NB4 (cell line): ENCODE results near the gene ENTPD6.

Experiments used
- DNase-seq: peaks from one replicate; pipeline ENCODE4 v3.0.0; 2010; ENCODE audit warnings: low read depth
- H3K4me3 ChIP-seq: one replicate; pipeline ENCODE4 v1.5.1; 2011; ENCODE audit warnings: mild to moderate bottlenecking, low read depth, low read length, moderate library complexity
- CTCF ChIP-seq: IDR thresholded peaks from one replicate; pipeline ENCODE4 v1.5.1; 2012; ENCODE audit warnings: low read depth, low read length
- MAX ChIP-seq: IDR thresholded peaks from 2 replicates; pipeline ENCODE4 v1.6.1; 2011; ENCODE audit warnings: low read depth, low read length
- MYC ChIP-seq: IDR thresholded peaks from 2 replicates; pipeline ENCODE4 v1.6.1; 2011; ENCODE audit warnings: low read depth, low read length
- POLR2A ChIP-seq: IDR thresholded peaks from 2 replicates; pipeline ENCODE4 v1.6.1; 2011; ENCODE audit warnings: mild to moderate bottlenecking; ENCODE audit not compliant: insufficient read length; ENCODE audit errors: extremely low read depth

The ENTPD6 gene

GRCh38 chr20:25219365-25219764 lies 23.9 kb downstream of the ENTPD6 start:
- no peak overlapping the region for H3K4me3 ChIP-seq

GRCh38 chr20:25220021-25220730 lies 24.7 kb downstream of the ENTPD6 start:
- DNase-seq = peak; percentile 36
- H3K4me3 ChIP-seq = no peak overlapping the region
- TF ChIP-seq POLR2A = no peak
- TF ChIP-seq CTCF = peak; percentile 37

More at GRCh38 chr20:25219365-25219764, 23.9 kb downstream of the ENTPD6 start:
- DNase-seq = no peak
- TF ChIP-seq MAX = no peak
- no peak for TF ChIP-seq POLR2A
- TF ChIP-seq MYC = no peak
- TF ChIP-seq CTCF = no peak

- no peak for DNase-seq
- no peak overlapping the region for H3K4me3 ChIP-seq
These were observed 25.5 kb downstream of the ENTPD6 start for GRCh38 chr20:25220810-25221591.

DNA sequence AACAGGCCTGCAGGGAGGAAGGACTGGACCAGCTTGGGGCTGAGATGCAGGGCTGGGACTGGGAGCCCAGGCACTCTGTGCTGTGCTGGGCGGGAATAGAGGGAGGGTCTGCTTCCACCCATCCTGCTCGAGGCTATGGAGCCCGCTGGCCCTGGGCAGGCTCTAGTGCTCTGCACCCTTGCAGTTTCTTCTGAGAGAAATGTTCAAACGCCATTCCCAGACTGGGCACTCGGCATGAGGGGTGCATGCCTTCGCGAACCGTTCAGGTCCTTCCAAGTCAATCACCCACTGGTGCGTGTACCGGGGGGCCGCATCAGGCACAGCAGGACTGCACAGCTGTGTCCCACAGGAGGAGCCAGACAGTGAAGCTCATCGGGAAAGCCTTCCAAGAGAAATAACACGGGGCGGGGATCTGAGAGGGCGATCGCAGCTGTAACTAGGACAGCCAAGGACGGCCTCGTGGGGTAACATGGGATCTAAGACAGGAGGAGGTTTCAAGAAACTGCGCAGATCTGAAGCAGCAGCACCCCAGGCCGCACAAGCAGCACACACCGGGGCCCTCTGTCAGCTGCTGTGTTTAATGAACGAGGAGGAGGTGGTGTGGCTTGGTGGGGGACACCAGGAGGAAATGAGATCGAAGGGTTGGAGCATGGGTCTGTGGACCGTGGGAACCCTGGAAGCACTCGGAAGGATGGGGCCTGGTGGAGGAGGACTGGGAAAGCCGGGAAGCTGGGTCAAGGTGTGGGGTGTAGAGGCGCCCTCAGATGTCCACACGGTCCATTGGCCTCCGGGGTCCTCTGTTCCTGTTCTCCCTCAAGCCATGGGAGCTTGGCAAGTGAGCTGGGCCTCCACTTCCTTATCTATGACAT lies 26.3 kb downstream of the ENTPD6 start:
- TF ChIP-seq MAX (no peak), POLR2A (no peak), CTCF (no peak), MYC (no peak)
- no peak overlapping the region for H3K4me3 ChIP-seq
- DNase-seq = no peak

More at GRCh38 chr20:25220810-25221591, 25.5 kb downstream of the ENTPD6 start:
- no peak for TF ChIP-seq POLR2A
- no peak for TF ChIP-seq CTCF
- no peak for TF ChIP-seq MAX
- TF ChIP-seq MYC = no peak

DNA sequence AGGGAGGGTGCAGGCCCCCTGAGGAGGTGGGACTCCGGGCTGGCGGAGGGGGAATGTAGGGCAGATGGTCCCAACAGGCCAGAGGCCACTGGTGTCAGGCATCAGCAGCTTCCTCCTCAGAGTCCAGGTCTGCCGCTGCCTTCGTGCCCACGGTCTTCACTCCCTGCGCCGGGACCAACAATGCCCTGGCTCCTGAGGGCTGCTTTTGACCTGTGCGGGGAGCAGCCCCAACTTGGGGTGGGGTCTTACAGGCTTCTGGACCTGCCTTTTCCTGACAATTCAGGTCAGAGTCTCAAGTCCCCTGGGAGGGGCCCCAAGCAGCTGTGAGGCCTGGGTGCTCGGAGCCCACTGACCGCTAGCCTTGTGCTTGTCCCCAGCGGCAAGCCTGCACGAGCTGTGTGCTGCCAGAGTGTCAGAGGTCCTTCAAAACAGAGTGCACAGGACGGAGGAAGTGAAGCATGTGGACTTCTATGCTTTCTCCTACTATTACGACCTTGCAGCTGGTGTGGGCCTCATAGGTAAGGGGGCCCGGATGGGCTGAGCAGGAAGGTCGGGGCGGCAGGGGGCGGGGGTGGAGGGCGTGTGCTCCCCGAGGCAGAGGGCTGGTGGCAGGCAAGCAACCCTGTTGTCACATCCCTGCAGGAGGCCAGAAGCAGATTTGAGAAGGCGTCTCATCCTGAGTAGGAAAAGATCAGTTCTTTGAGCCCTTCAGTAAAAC lies 27.1 kb downstream of the ENTPD6 start:
- peak; percentile 26 for DNase-seq
- no peak overlapping the region for H3K4me3 ChIP-seq
- no peak for TF ChIP-seq MAX
- TF ChIP-seq POLR2A = no peak
- TF ChIP-seq MYC = no peak; the same call in 1 of the 2 replicates
- no peak for TF ChIP-seq CTCF
